ENCODE measurements around the gene NUDT11. TPM values are rescaled to one million over a fixed set of nuclear protein-coding genes. Genes with fewer than 3 reads are reported as not detected.

The NUDT11 gene
- total RNA-seq, result 65.1 TPM

DNA sequence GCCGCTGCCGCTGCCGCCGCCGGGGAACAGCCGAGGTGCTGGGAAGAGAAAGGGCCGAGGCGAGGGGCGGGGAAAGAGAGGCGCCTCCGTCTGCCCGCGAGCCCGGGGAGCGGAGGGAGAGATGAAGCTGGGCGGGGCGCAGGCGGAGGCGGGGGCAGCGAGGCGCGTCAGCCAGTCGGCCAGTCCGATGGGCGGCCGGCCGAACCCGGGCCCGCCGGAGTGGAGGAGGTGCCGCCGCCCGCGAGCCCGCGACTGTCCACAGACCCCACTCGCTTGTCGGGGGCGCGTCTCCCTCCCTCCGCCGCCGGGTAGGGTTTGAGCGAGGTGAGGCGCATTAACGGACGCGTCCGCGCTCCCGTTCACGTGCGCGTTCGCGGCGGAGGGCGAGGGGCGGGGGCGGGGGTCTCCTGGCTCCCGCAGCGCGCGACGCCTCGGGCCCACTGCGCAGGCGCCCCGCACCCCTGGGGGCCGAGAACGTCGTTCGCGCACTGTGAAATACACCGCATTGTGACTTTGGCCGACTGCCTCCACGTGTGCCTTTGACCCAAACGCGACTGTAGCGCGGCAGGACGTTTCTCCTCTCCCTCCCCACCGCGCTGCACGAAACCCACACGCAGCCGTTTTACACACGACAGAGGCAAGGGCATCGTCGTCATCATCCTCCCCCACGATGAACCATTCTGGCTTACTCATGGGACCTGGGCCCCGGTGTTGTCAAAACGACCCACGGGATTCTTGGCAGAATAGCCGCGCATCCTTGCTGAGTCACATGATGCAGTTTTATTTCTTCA lies at the start of gene NUDT11:
TSS of gene NUDT11 (minus strand) at position 92 of the 791 bp plus-strand sequence. CDS start 148 bp downstream, outside the sequence.

Other genes starting within 250 kb of the NUDT11 start
- gene NUDT10, start 163.8 kb downstream of the NUDT11 start, total RNA-seq, result 36.3 TPM
- gene CENPVL3, start 122.3 kb upstream of the NUDT11 start, total RNA-seq, result 1.3 TPM
- 2.5 TPM for gene CENPVL2, start 186.2 kb upstream of the NUDT11 start, total RNA-seq
- 2.5 TPM for gene CENPVL1, start 213.9 kb upstream of the NUDT11 start, total RNA-seq
- 16.3 TPM for gene GSPT2, start 246.8 kb upstream of the NUDT11 start, total RNA-seq